Activated T-cell treated with anti-CD3 and anti-CD28 coated beads, Interleukin-2, amount 50 U/mL, for 48 hours (primary cell): ENCODE measurements around the gene SPDYE2B.
"Not testable (repeated sequence)": the region's sequence is repeated elsewhere in the genome, so short reads cannot be mapped to it uniquely, and the experiment has no call there.

Source experiments
- DNase-seq, 2 experiments: peaks; one replicate each; pipeline ENCODE4 v3.0.0-alpha.2; 2020

The SPDYE2B gene

GRCh38 chr7:102643404-102643803 is 6.7 kb upstream of the SPDYE2B start:
- not testable (repeated sequence) for DNase-seq

- DNase-seq = peak in 1 of 2 experiments; percentile 17
Measured at GRCh38 chr7:102647813-102648212, 2.3 kb upstream of the SPDYE2B start.

DNA sequence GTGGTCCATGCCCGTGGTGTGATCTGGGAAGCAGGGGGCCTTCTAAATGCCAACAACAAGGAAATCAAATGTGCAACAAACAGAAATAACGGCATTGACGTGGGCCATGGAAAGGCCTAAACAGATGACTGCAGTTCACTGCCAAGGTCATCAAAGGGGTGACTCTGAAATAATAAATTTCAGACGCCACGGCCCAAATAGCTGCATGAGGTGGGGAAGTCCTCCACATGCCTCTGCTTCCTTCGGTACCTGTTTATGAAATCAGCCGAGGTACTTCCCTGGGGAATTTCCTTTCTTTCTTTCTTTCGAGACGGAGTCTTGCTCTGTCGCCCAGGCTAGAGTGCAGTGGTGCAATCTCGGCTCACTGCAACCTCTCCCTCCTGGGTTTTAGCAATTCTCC is 14.6 kb downstream of the SPDYE2B start:
- peak in 1 of 2 experiments; percentile 12 for DNase-seq

GRCh38 chr7:102666850-102667249 is 16.7 kb downstream of the SPDYE2B start:
- DNase-seq = not testable (repeated sequence)

DNA sequence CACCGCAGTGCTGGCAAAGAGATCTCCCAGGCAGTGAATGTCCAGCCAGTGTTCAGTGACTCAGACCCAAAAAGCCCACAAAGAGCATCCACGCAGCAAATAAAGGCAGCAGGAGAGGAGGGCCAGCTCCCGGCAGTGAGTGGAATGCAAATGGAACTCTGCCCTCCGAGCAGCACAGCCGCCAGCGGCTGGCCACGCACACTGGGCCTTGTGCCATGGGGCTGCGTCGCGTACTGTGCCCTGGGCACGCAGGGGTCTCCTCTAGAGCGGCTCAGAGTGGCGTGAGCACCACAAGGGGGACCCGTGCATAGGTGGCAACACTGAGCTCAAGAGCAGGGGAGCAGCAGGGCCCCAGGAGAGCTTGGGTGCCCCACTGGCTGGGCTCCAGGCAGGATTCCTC is 17.4 kb downstream of the SPDYE2B start:
- DNase-seq = not testable (repeated sequence)

DNA sequence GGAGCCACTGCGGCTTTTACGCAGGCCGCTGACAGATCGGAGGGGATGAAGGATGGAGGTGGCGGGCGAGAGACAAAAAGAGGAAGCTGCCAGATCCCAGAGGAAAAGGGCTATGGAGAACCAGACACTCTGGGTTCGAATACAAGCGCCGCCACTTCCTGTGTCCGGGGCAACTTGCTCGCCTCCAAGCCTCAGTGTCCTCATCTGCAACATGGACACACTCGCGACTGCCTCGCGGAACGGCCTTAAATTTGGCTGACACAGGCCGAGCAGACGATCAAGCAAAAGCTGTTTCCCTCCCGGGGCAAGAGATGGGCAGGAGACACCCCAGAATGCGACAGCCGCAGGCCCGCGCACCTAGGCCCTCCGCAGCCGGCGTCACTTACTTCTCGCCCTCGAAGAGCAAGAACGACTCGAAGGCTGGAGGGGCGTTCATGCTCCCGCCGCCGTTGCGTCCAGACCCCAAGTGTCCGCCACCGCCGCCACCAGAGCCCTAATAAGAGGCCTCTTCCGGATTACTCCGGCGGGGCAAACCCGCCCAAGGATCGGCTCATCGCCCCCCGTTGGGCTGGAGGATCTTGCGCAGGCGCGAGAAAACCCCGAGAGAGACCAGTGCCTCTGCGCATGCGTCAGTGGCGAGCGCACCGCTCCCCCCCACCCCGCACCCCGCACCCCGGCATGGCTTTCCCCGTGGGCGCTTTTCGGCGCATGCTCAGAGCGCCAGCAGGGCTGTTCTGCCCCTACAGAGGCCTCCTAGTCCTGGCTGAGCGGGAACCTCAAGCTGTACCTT is 21.2 kb downstream of the SPDYE2B start, which contains the start of gene POLR2J2:
Gene POLR2J2, minus strand, starts transcription at position 498 of the 790 bp plus-strand sequence. Its CDS starts 62 bp downstream, at position 436.
- DNase-seq = not testable (repeated sequence)

- DNase-seq = not testable (repeated sequence)
Measured at GRCh38 chr7:102671956-102672307, 21.8 kb downstream of the SPDYE2B start.

DNA sequence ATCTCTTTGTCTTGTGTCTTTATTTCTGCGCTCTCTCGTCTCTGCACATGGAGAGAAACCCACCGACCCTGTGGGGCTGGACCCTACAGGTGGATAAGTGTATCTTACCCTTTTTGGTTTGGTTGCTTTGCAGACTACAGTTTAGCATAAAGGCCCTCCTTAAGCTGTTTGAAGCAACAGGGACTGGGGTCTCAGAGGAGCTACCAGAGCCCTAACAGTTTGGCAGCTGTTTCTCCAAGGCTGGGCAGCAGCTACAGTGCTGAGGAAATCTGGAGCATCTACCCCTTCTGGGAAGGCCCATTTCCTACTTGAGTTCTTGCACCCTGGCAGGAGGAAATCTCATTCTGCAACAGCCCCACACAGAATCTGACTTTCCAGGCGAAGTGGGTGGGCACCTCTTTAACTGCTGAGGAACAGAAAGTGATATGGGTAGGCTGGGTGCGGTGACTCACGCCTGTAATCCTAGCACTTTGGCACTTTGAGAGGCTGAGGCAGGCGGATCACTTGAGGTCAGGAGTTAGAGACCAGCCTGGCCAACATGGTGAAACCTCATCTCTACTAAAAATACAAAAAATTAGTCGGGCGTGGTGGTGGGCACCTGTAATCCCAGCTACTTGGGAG is 23.4 kb downstream of the SPDYE2B start:
- peak in 1 of 2 experiments; percentile 19 for DNase-seq

GRCh38 chr7:102675545-102675944 is 25.4 kb downstream of the SPDYE2B start:
- DNase-seq = peak; percentile 69 to 77

- DNase-seq = not testable (repeated sequence)
Measured at GRCh38 chr7:102680780-102681179, 30.7 kb downstream of the SPDYE2B start.

GRCh38 chr7:102682560-102682959 is 32.4 kb downstream of the SPDYE2B start:
- DNase-seq = not testable (repeated sequence)

- not testable (repeated sequence) for DNase-seq
Measured at GRCh38 chr7:102688299-102689036, 38.3 kb downstream of the SPDYE2B start.

DNA sequence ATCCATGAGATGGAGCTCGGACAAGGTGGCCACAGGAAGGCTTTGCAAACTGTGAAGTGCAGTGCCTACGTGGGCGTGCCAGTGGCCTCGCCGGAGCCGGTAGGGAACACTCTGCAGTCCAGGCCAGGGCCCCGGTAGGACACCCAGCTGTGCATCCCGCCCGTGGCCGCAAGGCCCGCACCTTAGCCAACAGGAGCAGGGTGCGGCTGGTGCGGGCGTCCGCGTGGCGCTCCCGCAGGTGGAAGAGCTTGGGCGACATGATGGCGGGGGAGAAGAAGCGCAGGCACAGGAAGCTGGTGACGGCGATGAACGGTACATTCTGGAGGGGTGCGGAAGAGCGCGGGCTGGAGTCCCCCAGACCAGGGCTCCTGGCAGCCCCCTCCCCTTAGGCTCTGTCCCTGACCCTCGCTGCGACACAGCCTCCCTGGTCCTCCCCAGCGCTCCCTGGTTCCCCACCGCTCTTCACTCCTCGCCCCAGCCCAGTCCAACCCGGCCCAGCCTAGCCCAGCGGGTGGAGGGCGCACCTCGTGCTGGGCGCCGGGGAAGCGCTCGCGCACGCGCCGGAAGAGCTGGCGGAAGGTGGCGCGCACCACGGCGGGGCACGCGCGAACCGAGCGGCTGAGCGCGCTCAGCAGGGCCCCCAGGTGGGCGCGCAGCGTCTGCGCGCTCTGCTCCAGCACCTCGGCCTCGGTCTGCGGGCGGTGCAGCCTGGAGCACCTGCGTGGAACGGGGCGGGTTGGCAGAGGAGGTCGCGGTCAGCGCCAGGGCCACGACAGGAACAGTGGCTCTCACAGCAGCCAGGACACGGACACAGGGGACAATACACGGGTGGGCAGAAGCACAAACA is 39.5 kb downstream of the SPDYE2B start:
- DNase-seq = not testable (repeated sequence)

DNA sequence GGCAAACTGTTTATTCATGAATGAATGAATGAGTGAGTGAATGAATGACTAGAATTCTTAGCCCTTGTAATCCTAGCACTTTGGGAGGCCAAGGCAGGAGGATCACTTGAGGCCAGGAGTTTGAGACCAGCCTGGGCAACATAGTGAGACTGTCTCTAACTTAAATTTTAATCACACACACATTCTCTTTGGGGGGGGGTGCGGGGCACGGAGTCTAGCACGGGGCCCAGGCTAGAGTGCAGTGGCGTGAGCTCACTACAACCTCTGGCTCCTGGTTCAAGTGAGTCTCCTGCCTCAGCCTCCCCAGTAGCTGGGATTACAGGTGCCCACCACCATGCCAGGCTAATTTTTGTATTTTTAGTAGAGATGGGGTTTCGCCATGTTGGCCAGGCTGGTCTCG is 40.5 kb downstream of the SPDYE2B start:
- not testable (repeated sequence) for DNase-seq

DNA sequence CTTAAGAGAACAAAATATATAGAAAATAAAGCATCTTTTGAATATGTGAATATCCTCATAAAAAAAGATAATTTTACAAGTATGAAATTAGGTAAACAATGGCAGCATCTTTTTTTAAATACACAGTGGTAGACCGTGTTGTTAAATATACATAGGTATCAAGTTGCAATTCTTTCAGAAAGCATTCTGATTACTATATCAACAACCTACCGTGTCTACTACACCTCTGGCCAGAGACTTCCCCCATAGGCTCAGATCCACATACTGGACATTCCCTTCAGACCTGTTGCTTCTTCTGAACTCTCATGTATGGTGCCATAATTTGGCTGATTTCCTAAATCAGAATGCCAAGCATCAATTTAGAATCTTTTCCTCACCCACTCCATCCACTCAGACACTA is 43.9 kb downstream of the SPDYE2B start:
- not testable (repeated sequence) for DNase-seq

GRCh38 chr7:102695033-102695552 is 45.0 kb downstream of the SPDYE2B start:
- DNase-seq = not testable (repeated sequence)

DNA sequence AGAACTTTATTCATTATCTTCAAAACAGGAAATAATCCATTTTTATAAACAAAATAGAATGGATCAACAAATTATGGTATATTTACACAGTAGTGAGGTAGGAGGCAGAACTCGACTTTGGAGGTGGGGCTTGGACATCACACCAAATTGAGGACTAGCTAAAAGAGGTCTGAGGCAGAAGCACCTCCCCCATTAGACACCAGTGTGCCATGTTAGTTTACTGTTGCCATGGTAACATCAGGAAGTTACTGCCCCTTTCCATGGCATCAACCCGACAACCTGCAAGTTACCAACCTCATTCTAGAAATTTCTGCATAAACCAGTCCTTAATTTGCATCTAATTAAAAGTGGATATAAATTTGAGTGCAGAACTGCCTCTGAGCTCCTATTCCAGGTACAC is 45.9 kb downstream of the SPDYE2B start:
- DNase-seq = not testable (repeated sequence)

GRCh38 chr7:102697642-102698512 is 47.8 kb downstream of the SPDYE2B start:
- DNase-seq = not testable (repeated sequence)

GRCh38 chr7:102698962-102699750 is 49.0 kb downstream of the SPDYE2B start:
- not testable (repeated sequence) for DNase-seq
